OCI-LY7 (cell line): Measurements from ENCODE around the gene PDE2A. TPM values are rescaled to one million over a fixed set of nuclear protein-coding genes. Genes with fewer than 3 reads are reported as not detected.

Experiments used
- BruUV-seq: library from RNA; stranded (reverse); fragments of 400-500 nt; replicated peaks from 2 replicates; lab custom pipeline; 2021; lab: Mats Ljungman, UMichigan
- CTCF ChIA-PET: fragments of 300-600 bp; sonication (Branson Sonifier 250); formaldehyde crosslinking; loops from one replicate; lab custom pipeline; 2022; ENCODE audit warnings: antibody characterized with exemption; ENCODE audit not compliant: unreplicated experiment; lab: Charles Lee
- POLR2A ChIA-PET: fragments of 300-600 bp; sonication (Branson Sonifier 250); formaldehyde crosslinking; loops from one replicate; lab custom pipeline; 2022; ENCODE audit warnings: antibody characterized with exemption; lab: Charles Lee
- DNase-seq: peaks from one replicate; pipeline ENCODE4 v3.0.0-alpha.2; 2015; ENCODE audit warnings: low spot score
- H2AFZ ChIP-seq: fragments of 200-600 bp; sonication (generic), shearing (Covaris generic); 2 replicates; pipeline ENCODE4 v1.6.1; 2014; ENCODE audit warnings: mild to moderate bottlenecking, antibody characterized with exemption, low read length, moderate library complexity
- H3K27ac ChIP-seq: fragments of 200-600 bp; sonication (generic); 2 replicates; pipeline ENCODE4 v1.5.1; 2014; ENCODE audit warnings: mixed run types, low read depth, mild to moderate bottlenecking, moderate library complexity, low read length, inconsistent platforms; ENCODE audit not compliant: poor library complexity, severe bottlenecking
- H3K36me3 ChIP-seq: fragments of 200-600 bp; sonication (generic); 2 replicates; pipeline ENCODE4 v1.6.1; 2014; ENCODE audit warnings: mild to moderate bottlenecking, antibody characterized with exemption, low read length, moderate library complexity, mixed read lengths; ENCODE audit not compliant: insufficient read depth
- H3K4me1 ChIP-seq: fragments of 200-600 bp; sonication (generic); 2 replicates; pipeline ENCODE4 v1.5.1; 2014; ENCODE audit warnings: mild to moderate bottlenecking, low read length; ENCODE audit not compliant: insufficient read depth, poor library complexity, severe bottlenecking
- H3K4me2 ChIP-seq: fragments of 200-600 bp; sonication (generic); 2 replicates; pipeline ENCODE4 v1.6.1; 2014; ENCODE audit warnings: mild to moderate bottlenecking, low read length
- H3K4me3 ChIP-seq: fragments of 200-600 bp; sonication (generic); 2 replicates; pipeline ENCODE4 v1.5.1; 2014; ENCODE audit warnings: mild to moderate bottlenecking, low read depth, low read length; ENCODE audit not compliant: poor library complexity, severe bottlenecking
- H3K79me2 ChIP-seq: fragments of 200-600 bp; sonication (generic); 2 replicates; pipeline ENCODE4 v1.6.1; 2016; ENCODE audit warnings: low read depth, mild to moderate bottlenecking, low read length, moderate library complexity, mixed read lengths; ENCODE audit not compliant: insufficient read depth
- H3K9me2 ChIP-seq: fragments of 200-600 bp; sonication (generic); 2 replicates; pipeline ENCODE4 v1.6.1; 2016; ENCODE audit warnings: mild to moderate bottlenecking, low read length, mixed read lengths; ENCODE audit not compliant: insufficient read depth
- H3K9me3 ChIP-seq: fragments of 200-600 bp; sonication (generic); 2 replicates; pipeline ENCODE4 v1.6.1; 2014; ENCODE audit warnings: mild to moderate bottlenecking, mixed run types, low read length, mixed read lengths
- H4K20me1 ChIP-seq: fragments of 200-600 bp; sonication (generic); 2 replicates; pipeline ENCODE4 v1.6.1; 2014; ENCODE audit warnings: mild to moderate bottlenecking, antibody characterized with exemption, low read length, moderate library complexity, mixed read lengths; ENCODE audit not compliant: insufficient read depth
- EZH2phosphoT487 ChIP-seq: fragments of 200-600 bp; sonication (generic); IDR thresholded peaks from 2 replicates; pipeline ENCODE4 v1.6.1; 2018; ENCODE audit warnings: low read depth, borderline replicate concordance, mild to moderate bottlenecking, mixed run types, antibody characterized with exemption, low read length, moderate library complexity, mixed read lengths
- intact Hi-C: fragments of 100-400 bp; cut with micrococcal nuclease; formaldehyde crosslinking; loops from one replicate; pipeline ENCODE4 v1.10.0; 2022; ENCODE audit not compliant: unreplicated experiment
- total RNA-seq, 2 experiments: library from RNA; depleted of rRNA in 1 of 2; stranded (reverse); fragments of >200 nt in 1 of 2; shearing (Covaris generic) in 1 of 2; gene quantifications; 2 replicates each; pipeline ENCODE4 v1.2.3, GENCODE V29; 2014 to 2022
- TF ChIP-seq, protein P1 (sequence below): fragments of 200-600 bp; sonication (generic); conservative IDR thresholded peaks from 2 replicates; pipeline ENCODE4 v1.5.1; 2014; ENCODE audit warnings: mild to moderate bottlenecking, antibody characterized with exemption, low read length, moderate library complexity, mixed read lengths

The PDE2A gene
- total RNA-seq, 2 experiments from 2014 or later, result 0.68 TPM; not detected in 1

- no peak overlapping the region for H3K27ac ChIP-seq
- no peaks in the 10 kb centered on the region for H3K36me3 ChIP-seq
- no peaks in the 10 kb centered on the region for H3K79me2 ChIP-seq
- no peak for DNase-seq
- no peaks in the 10 kb centered on the region for H3K9me2 ChIP-seq
- H4K20me1 ChIP-seq, result no peaks in the 10 kb centered on the region
- no peaks in the 10 kb centered on the region for H3K4me1 ChIP-seq
- no peak overlapping the region for H3K4me2 ChIP-seq
- no peak overlapping the region for H3K4me3 ChIP-seq
- TF ChIP-seq, protein P1, sequence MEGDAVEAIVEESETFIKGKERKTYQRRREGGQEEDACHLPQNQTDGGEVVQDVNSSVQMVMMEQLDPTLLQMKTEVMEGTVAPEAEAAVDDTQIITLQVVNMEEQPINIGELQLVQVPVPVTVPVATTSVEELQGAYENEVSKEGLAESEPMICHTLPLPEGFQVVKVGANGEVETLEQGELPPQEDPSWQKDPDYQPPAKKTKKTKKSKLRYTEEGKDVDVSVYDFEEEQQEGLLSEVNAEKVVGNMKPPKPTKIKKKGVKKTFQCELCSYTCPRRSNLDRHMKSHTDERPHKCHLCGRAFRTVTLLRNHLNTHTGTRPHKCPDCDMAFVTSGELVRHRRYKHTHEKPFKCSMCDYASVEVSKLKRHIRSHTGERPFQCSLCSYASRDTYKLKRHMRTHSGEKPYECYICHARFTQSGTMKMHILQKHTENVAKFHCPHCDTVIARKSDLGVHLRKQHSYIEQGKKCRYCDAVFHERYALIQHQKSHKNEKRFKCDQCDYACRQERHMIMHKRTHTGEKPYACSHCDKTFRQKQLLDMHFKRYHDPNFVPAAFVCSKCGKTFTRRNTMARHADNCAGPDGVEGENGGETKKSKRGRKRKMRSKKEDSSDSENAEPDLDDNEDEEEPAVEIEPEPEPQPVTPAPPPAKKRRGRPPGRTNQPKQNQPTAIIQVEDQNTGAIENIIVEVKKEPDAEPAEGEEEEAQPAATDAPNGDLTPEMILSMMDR, result no peak
- no peak for TF ChIP-seq EZH2phosphoT487
- no peak overlapping the region for H2AFZ ChIP-seq
- CTCF ChIA-PET, result no interaction called here
- BruUV-seq, result no TSS peak
- no peaks in the 10 kb centered on the region for H3K9me3 ChIP-seq
- POLR2A ChIA-PET, result no interaction called here
- intact Hi-C loops, result no loop called here
These were observed 45.0 kb downstream of the PDE2A start for GRCh38 chr11:72629266-72629665.

- DNase-seq, result no peak
- Histone ChIP-seq H3K9me2 (no peaks in the 10 kb centered on the region), H3K4me3 (no peak overlapping the region), H3K4me1 (no peaks in the 10 kb centered on the region), H4K20me1 (no peaks in the 10 kb centered on the region), H3K79me2 (no peaks in the 10 kb centered on the region), H3K27ac (no peak overlapping the region), H3K9me3 (no peaks in the 10 kb centered on the region), H3K4me2 (no peak overlapping the region), H3K36me3 (no peaks in the 10 kb centered on the region), H2AFZ (no peak overlapping the region)
- TF ChIP-seq, protein P1, result no peak
- TF ChIP-seq EZH2phosphoT487, result no peak
- no TSS peak for BruUV-seq
- ChIA-PET POLR2A (no interaction called here), CTCF (no interaction called here)
- intact Hi-C loops, result no loop called here
These were observed 46.5 kb downstream of the PDE2A start for GRCh38 chr11:72627594-72628281.

- intact Hi-C loops, result no loop called here
- no peak overlapping the region for H3K4me2 ChIP-seq
These were observed 47.7 kb downstream of the PDE2A start for GRCh38 chr11:72626414-72626936.

More at GRCh38 chr11:72626414-72626936, 47.7 kb downstream of the PDE2A start:
- Histone ChIP-seq H3K36me3 (no peaks in the 10 kb centered on the region), H3K4me1 (no peaks in the 10 kb centered on the region), H3K79me2 (no peaks in the 10 kb centered on the region), H3K27ac (no peak overlapping the region), H3K9me2 (no peaks in the 10 kb centered on the region), H2AFZ (no peak overlapping the region), H4K20me1 (no peaks in the 10 kb centered on the region), H3K9me3 (no peaks in the 10 kb centered on the region), H3K4me3 (no peak overlapping the region)
- ChIA-PET CTCF (no interaction called here), POLR2A (no interaction called here)
- no peak for DNase-seq
- no TSS peak for BruUV-seq
- no peak for TF ChIP-seq EZH2phosphoT487
- TF ChIP-seq, protein P1, result no peak
